GM12873 (cell line): ENCODE results near the gene VAV3.
A peak's percentile ranks its signal among the peaks of the same experiment; 100 is the strongest.

Experiments
- CTCF ChIP-seq: IDR thresholded peaks from 2 replicates; pipeline ENCODE4 v1.5.1; 2012; ENCODE audit warnings: low read depth, mild to moderate bottlenecking, moderate library complexity, low read length, control low read depth; ENCODE audit not compliant: insufficient read depth; ENCODE audit errors: missing control alignments

The VAV3 gene

GRCh38 chr1:107762751-107763390 is 202.1 kb downstream of the VAV3 start:
- TF ChIP-seq CTCF = no peak

DNA sequence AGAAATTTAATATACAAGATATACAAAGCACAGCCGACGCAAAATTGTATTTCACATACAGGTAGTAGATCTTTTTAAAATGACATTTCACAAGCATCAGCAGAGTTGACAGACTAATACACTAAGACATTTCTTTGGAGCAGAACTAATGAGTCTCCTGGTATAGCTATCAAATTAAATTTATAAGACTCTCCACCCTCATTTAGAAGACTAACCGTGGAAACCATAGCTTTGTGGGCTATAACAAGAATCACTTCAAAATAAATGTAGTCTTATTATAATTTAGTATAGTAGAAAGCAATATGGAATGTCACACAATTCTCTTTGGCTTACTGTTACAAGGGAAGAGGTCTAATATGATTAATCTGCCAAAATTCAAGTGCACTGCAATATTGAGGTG is 204.9 kb downstream of the VAV3 start:
- TF ChIP-seq CTCF = no peak

- peak; percentile 68 for TF ChIP-seq CTCF
Observed at GRCh38 chr1:107750364-107750959, 214.5 kb downstream of the VAV3 start.

DNA sequence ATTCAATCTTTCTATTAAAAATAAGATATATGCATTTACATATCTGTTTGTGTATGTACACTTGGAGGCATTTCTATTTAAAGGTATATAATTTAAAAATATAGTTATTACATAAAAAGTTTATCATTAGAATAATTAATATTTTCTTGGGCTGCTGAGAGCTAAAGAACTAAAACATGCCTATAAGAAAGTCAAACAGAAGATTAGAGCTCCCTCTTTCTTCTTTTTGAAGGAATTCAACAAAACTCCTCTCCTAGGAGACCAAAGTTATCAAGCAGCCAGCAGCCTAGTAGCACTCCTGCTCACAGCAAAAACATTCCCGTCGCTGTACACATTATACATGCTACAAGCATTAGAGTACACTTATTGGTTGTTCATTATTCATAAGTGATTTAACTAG is 216.4 kb downstream of the VAV3 start:
- TF ChIP-seq CTCF = no peak

DNA sequence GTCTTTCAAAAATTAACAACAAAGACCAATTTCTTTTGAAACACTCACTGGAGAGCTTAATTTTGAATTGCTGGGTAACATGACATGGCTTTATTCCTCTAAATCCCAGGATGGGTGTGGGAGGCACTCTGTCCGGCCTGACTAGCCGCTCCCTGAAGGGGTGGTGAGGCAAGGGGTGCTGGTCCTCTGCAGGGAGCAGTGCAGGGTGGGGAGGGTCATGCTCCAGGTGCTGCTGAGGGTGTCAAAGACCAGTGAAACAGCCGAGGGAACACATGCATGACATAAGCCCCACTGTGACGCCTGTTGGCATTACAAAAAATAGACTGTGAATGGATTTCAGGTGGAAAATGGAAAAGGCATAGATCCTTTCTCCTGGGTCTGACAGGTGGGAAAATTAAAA is 223.7 kb downstream of the VAV3 start:
- TF ChIP-seq CTCF = no peak

DNA sequence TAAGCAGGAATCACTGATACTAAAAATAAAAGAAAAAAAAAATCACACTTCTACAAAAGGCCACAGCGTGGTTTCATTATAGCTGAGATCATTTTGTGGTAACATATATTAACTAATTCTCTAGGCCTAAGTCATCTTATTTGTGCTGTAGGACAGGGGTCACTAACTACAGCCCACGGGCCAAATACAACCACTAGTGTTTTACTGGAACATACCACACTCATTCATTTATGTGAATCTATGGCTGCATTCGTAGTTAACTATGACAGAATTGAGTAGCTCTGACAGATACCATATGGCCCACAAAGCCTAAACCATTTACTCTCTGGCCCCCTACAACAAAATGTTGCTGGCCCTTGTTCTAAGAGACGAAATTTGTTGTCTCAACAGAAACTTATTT is 224.4 kb downstream of the VAV3 start:
- no peak for TF ChIP-seq CTCF

DNA sequence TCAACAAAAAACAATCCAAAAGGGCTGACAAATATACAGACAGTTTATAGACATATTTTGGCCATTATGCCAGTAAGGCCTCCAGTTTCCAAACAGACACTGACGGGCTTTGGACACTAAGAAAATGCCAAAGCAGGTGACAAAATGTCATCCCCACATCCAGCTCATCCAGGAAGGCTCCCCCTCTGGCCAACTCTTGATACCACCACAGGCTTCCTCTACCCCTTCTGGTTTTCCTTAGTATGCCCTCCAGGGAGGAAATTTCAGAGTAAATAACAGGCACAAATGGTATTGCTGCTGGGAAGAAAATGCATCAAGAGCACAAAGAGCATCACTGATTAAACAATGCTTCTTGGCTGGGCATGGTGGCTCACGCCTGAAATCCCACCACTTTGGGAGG is 225.3 kb downstream of the VAV3 start:
- no peak for TF ChIP-seq CTCF
